GM10248 (cell line): ENCODE measurements around the gene TRHDE.
"Not testable (repeated sequence)": the region's sequence is repeated elsewhere in the genome, so short reads cannot be mapped to it uniquely, and the experiment has no call there.

Experiments used
- CTCF ChIA-PET: fragments of 300-600 bp; sonication (Branson Sonifier 250); formaldehyde crosslinking; extraction: SDS; loops from one replicate; lab custom pipeline; 2021; ENCODE audit warnings: antibody characterized with exemption; lab: Yijun Ruan, JAX
- POLR2A ChIA-PET: fragments of 350-650 bp; sonication (Branson Sonifier 250); formaldehyde crosslinking; extraction: SDS; loops from one replicate; lab custom pipeline; 2020; ENCODE audit warnings: antibody characterized with exemption; lab: Yijun Ruan, JAX
- DNase-seq: peaks from one replicate; pipeline ENCODE4 v3.0.0; 2012; ENCODE audit errors: extremely low spot score
- CTCF ChIP-seq: IDR thresholded peaks from 2 replicates; pipeline ENCODE4 v1.5.1; 2012; ENCODE audit warnings: mild to moderate bottlenecking, low read depth; ENCODE audit errors: extremely low read depth, missing control alignments, control extremely low read depth

Gene TRHDE

DNA sequence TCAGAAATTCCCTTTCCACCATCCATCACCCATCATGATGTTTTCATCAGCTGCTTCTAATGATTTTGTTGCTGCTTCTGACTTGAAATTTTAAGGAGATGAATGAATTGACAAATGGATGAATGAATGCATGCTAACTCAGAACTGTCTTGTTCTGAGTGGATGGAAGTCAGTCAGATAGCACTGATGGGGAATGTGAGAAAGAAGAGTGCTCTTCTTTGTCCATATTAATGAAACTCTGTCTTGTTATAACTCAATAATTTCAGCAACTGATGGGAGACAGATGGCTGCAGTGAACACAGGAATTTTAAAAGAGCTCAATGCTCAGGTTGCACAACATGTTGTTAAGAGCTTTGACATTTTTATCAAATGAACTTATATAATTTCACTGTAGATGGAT, 422.0 kb downstream of the TRHDE start:
- DNase-seq, result no peak
- ChIA-PET POLR2A (no interaction called here), CTCF (interaction anchor here (1.3 kb wide), 2 partner anchors 21 to 25 kb away, joined by 3 read pairs; no protein-coding TSS in a partner anchor)
- TF ChIP-seq CTCF, result no peak

DNA sequence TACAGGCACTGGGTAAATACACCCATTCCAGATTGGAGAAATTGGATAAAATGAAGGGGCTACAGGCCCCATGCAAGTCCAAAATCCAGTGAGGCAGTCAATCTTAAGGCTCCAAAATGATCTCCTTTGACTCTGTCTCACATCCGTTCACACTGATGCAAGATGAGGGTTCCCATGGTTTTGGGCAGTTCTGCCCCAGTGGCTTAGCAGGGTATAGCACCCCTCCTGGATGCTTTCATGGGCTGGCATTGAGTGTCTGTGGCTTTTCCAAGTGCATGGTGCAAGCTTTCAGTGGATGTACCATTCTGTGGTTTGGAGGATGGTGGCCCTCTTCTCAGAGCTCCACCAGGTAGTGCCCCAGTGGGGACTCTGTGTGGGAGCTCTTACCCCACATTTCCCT, 427.2 kb downstream of the TRHDE start:
- POLR2A ChIA-PET, result no interaction called here
- TF ChIP-seq CTCF, result no peak
- CTCF ChIA-PET, result interaction anchor here (1.3 kb wide), 1 partner anchor 24 kb away, joined by 3 read pairs; no protein-coding TSS in a partner anchor
- no peak for DNase-seq

DNA sequence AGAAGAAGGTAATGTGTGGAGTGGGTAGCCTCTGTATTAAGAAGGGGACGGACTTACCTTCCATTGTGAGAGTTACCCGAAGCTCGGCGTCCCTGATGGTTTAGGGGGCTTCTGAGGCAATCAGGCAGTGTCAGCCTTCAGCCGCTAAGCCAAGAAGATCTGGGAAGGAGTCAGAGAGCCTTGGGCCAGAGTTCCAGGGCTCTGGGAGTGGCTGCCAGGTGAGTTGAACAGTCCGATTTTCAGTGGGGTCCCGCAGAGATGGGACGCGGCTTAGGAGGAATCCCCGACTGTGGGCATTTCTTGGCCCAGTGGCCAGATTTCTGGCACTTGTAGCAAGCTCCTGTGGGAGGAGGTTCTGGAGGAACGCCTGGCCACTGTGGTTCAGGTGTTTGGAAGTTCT, 439.9 kb downstream of the TRHDE start:
- POLR2A ChIA-PET, DNase-seq, CTCF ChIA-PET: not testable (repeated sequence)

- ChIA-PET POLR2A (no interaction called here), CTCF (interaction anchor here (1.3 kb wide), 1 partner anchor 21 kb away, joined by 3 read pairs; no protein-coding TSS in a partner anchor)
- no peak for TF ChIP-seq CTCF
- no peak for DNase-seq
Observed at GRCh38 chr12:72716221-72716620, 444.1 kb downstream of the TRHDE start.

GRCh38 chr12:72717036-72717435, 444.9 kb downstream of the TRHDE start:
- POLR2A ChIA-PET, result no interaction called here
- CTCF ChIA-PET, result no interaction called here
- TF ChIP-seq CTCF, result no peak
- DNase-seq, result no peak
